MM.1S (cell line): Measurements from ENCODE around the gene USP12.
A peak's percentile ranks its signal among the peaks of the same experiment; 100 is the strongest.

ENCODE experiments used
- DNase-seq: peaks from one replicate; pipeline ENCODE4 v3.0.0-alpha.2; 2015
- H2AFZ ChIP-seq: fragments of 300-600 bp; sonication (generic); 2 replicates; pipeline ENCODE4 v1.6.0; 2016; ENCODE audit warnings: antibody characterized with exemption, low read length
- H3F3A ChIP-seq: fragments of 300-600 bp; sonication (generic); 2 replicates; pipeline ENCODE4 v1.6.1; 2016; ENCODE audit warnings: mild to moderate bottlenecking, antibody characterized with exemption, low read length, moderate library complexity, mixed read lengths; ENCODE audit not compliant: insufficient read depth
- H3K27ac ChIP-seq: fragments of 300-600 bp; sonication (generic); 2 replicates; pipeline ENCODE4 v1.5.1; 2016; ENCODE audit warnings: mild to moderate bottlenecking, low read length
- H3K27me3 ChIP-seq: fragments of 300-600 bp; sonication (generic); replicated peaks from 2 replicates; pipeline ENCODE4 v1.6.0; 2016; ENCODE audit warnings: low read length; ENCODE audit not compliant: insufficient read depth
- H3K36me3 ChIP-seq: fragments of 300-600 bp; sonication (generic); replicated peaks from 2 replicates; pipeline ENCODE4 v1.6.1; 2016; ENCODE audit warnings: mild to moderate bottlenecking, low read length, mixed read lengths; ENCODE audit not compliant: insufficient read depth
- H3K4me1 ChIP-seq: fragments of 300-600 bp; sonication (generic); 2 replicates; pipeline ENCODE4 v1.6.1; 2016; ENCODE audit warnings: low read length, mixed read lengths
- H3K4me2 ChIP-seq: fragments of 300-600 bp; sonication (generic); 2 replicates; pipeline ENCODE4 v1.6.0; 2016; ENCODE audit warnings: low read depth, low read length
- H3K4me3 ChIP-seq: fragments of 300-600 bp; sonication (generic); 2 replicates; pipeline ENCODE4 v1.5.1; 2016; ENCODE audit warnings: low read length, mixed read lengths
- H3K79me2 ChIP-seq: fragments of 300-600 bp; sonication (generic); 2 replicates; pipeline ENCODE4 v1.6.1; 2016; ENCODE audit warnings: mixed run types, low read length, mixed read lengths
- H3K9ac ChIP-seq: fragments of 300-600 bp; sonication (generic); 2 replicates; pipeline ENCODE4 v1.6.1; 2016; ENCODE audit warnings: low read length, mixed read lengths
- H3K9me2 ChIP-seq: fragments of 300-600 bp; sonication (generic); replicated peaks from 2 replicates; pipeline ENCODE4 v1.6.1; 2016; ENCODE audit warnings: mild to moderate bottlenecking, low read length, mixed read lengths; ENCODE audit not compliant: insufficient read depth
- H3K9me3 ChIP-seq: fragments of 300-600 bp; sonication (generic); replicated peaks from 2 replicates; pipeline ENCODE4 v1.6.1; 2016; ENCODE audit warnings: mild to moderate bottlenecking, low read length, mixed read lengths; ENCODE audit not compliant: insufficient read depth
- H4K20me1 ChIP-seq: fragments of 300-600 bp; sonication (generic); 2 replicates; pipeline ENCODE4 v1.6.1; 2016; ENCODE audit warnings: mild to moderate bottlenecking, low read length, moderate library complexity, mixed read lengths; ENCODE audit not compliant: insufficient read depth
- EZH2 ChIP-seq: fragments of 300-600 bp; sonication (generic); optimal IDR thresholded peaks from 2 replicates; pipeline ENCODE3; 2017; ENCODE audit warnings: low read depth, mild to moderate bottlenecking, antibody characterized with exemption, low read length, mixed read lengths
- EZH2phosphoT487 ChIP-seq: fragments of 300-600 bp; sonication (generic); IDR thresholded peaks from 2 replicates; pipeline ENCODE4 v1.6.1; 2018; ENCODE audit warnings: antibody characterized with exemption, low read length
- TF ChIP-seq, protein P1 (sequence below): fragments of 300-600 bp; sonication (generic); IDR thresholded peaks from 2 replicates; pipeline ENCODE4 v1.5.1; 2016; ENCODE audit warnings: antibody characterized with exemption, low read length, mixed read lengths

Gene USP12

DNA sequence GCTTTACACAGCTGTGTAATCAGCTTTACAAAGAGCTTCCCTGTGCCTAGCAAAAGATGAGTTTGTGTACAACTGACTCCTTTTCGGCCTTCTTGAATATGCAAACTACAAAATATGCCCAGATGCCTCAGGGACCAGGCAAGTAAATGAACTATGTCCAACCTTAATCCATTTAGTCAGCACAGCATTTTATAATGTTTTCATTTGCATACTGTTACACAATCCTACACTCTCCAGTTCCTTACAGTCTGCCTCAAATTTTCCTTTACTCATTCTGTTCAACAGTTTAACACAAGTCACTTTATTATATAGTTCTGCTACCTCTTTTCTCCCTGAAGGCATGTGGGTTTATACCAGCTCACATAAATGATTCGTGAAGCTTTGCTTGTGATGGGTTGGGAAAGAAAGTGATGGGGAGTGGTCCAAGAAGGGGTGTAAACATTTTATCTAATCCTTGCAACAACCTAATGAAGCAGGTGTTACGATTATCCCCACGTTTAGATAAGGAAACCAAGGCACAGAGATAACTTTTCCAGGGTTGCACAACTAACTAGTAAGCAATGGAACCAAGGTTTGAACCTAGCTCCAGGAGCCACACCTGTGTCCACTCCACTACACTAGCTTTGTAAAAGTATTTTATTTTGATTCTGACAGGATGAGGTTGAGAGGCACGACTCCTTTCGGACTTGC, 3.3 kb upstream of the USP12 start:
- Histone ChIP-seq H2AFZ (no peak overlapping the region), H3K4me2 (no peak overlapping the region), H3K9me2 (no peaks in the 10 kb centered on the region), H4K20me1 (no peaks in the 10 kb centered on the region), H3K27ac (no peak overlapping the region), H3K9me3 (no peaks in the 10 kb centered on the region), H3K4me1 (no peaks in the 10 kb centered on the region), H3K27me3 (no peaks in the 10 kb centered on the region), H3K36me3 (no peaks in the 10 kb centered on the region), H3K4me3 (no peak overlapping the region), H3F3A (peaks cover 7% of the 10 kb centered on the region; the same call in 1 of the 2 replicates), H3K79me2 (peaks cover 9% of the 10 kb centered on the region), H3K9ac (no peak overlapping the region)
- DNase-seq: no peak
- TF ChIP-seq, protein P1, sequence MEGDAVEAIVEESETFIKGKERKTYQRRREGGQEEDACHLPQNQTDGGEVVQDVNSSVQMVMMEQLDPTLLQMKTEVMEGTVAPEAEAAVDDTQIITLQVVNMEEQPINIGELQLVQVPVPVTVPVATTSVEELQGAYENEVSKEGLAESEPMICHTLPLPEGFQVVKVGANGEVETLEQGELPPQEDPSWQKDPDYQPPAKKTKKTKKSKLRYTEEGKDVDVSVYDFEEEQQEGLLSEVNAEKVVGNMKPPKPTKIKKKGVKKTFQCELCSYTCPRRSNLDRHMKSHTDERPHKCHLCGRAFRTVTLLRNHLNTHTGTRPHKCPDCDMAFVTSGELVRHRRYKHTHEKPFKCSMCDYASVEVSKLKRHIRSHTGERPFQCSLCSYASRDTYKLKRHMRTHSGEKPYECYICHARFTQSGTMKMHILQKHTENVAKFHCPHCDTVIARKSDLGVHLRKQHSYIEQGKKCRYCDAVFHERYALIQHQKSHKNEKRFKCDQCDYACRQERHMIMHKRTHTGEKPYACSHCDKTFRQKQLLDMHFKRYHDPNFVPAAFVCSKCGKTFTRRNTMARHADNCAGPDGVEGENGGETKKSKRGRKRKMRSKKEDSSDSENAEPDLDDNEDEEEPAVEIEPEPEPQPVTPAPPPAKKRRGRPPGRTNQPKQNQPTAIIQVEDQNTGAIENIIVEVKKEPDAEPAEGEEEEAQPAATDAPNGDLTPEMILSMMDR: no peak
- no peak for TF ChIP-seq EZH2phosphoT487
- no peak for TF ChIP-seq EZH2

DNA sequence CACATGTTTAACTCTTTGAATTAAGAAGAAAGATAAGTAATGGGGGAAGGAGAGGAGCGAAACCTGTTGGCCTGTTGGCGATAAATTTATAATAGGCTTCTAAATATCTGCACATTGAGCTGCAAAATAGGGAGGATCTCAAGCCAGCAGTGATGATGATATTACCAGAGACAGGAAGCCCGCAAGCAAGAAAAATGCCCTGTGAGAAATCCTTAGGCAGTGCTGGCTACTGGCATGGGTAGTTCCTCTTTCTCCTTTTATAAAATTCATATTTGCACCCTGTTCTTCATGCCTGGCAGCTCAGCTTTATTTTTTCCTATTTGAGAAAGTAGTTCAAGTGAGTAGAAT, 858 bp upstream of the USP12 start:
- TF ChIP-seq EZH2phosphoT487 (no peak), EZH2 (no peak)
- TF ChIP-seq, protein P1: no peak
- Histone ChIP-seq H3K4me3 (peak overlapping the region; percentile 68), H2AFZ (peak overlapping the region; percentile 77), H3K9ac (peak overlapping the region; percentile 53; the same call in 1 of the 2 replicates), H3K27ac (peak overlapping the region; percentile 54; the same call in 1 of the 2 replicates), H3K9me3 (no peaks in the 10 kb centered on the region), H3K9me2 (no peaks in the 10 kb centered on the region), H3K4me1 (no peaks in the 10 kb centered on the region), H3F3A (peaks cover 7% of the 10 kb centered on the region; the same call in 1 of the 2 replicates), H4K20me1 (no peaks in the 10 kb centered on the region), H3K27me3 (no peaks in the 10 kb centered on the region), H3K4me2 (peak overlapping the region; percentile 54; the same call in 1 of the 2 replicates), H3K36me3 (no peaks in the 10 kb centered on the region), H3K79me2 (peaks cover 25% of the 10 kb centered on the region)
- DNase-seq: no peak

DNA sequence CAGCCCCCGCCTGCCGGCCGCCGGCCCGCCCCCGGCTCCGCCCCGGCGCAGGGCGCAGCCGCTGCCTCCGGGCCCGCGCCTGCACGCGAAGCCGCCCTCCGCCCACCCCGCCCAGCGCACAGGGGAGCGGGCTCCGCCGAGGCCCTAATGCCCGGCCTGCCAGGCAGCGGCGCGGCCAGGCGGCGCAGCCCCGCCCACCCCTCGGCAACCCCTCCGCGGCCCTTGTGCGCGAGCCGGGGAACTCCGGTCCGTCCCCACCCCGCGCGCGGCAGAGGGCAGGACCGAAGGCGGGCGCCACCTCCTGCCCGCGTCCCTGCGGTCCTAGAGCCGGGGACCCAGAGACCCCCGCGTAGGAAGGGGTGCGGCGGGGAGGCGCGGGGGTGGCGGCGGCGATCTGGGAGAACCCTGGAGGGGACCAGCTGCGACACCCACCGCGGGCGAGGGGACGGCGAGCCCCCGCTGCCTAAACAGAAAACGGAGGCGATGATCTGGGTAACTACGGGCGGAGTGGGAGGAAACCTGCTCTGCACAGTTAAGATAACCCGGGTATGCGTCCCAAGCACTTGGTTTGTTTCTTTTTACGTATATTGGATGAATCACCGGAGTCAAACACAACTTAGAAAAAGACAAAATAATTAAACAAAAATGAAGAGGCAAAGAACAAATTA, 350 bp upstream of the USP12 start:
- H3K9me2 ChIP-seq: no peaks in the 10 kb centered on the region
- peak; percentile 83 for DNase-seq
- H2AFZ ChIP-seq: peak overlapping the region; percentile 77
- H3K4me1 ChIP-seq: no peaks in the 10 kb centered on the region
- H3K9ac ChIP-seq: peak overlapping the region; percentile 53
- no peaks in the 10 kb centered on the region for H3K36me3 ChIP-seq
- H3F3A ChIP-seq: peaks cover 7% of the 10 kb centered on the region; the same call in 1 of the 2 replicates
- no peaks in the 10 kb centered on the region for H3K9me3 ChIP-seq
- peaks cover 25% of the 10 kb centered on the region for H3K79me2 ChIP-seq
- H4K20me1 ChIP-seq: no peaks in the 10 kb centered on the region
- H3K4me2 ChIP-seq: peak overlapping the region; percentile 54; the same call in 1 of the 2 replicates
- peak overlapping the region; percentile 54; the same call in 1 of the 2 replicates for H3K27ac ChIP-seq
- TF ChIP-seq, protein P1: no peak
- no peak for TF ChIP-seq EZH2
- no peak for TF ChIP-seq EZH2phosphoT487
- H3K27me3 ChIP-seq: no peaks in the 10 kb centered on the region
- H3K4me3 ChIP-seq: peak overlapping the region; percentile 68
